HepG2 (cell line): Measurements from ENCODE around the gene ITCH. TPM values are rescaled to one million over a fixed set of nuclear protein-coding genes. Genes with fewer than 3 reads are reported as not detected.

ENCODE experiments used
- BRCA1 ChIP-seq: sonication (generic); formaldehyde crosslinking; IDR thresholded peaks from 2 replicates; pipeline ENCODE4 v1.4.0; 2020; ENCODE audit warnings: missing genetic modification reagents
- FOXA3 ChIP-seq: IDR thresholded peaks from 2 replicates; pipeline ENCODE4 v1.6.1; 2016; ENCODE audit warnings: missing genetic modification reagents, missing compliant biosample characterization
- GATAD2A ChIP-seq: IDR thresholded peaks from 2 replicates; pipeline ENCODE4 v1.6.1; 2016
- HDAC2 ChIP-seq: sonication (generic); formaldehyde crosslinking; IDR thresholded peaks from 2 replicates; pipeline ENCODE4 v1.4.0; 2020; ENCODE audit warnings: missing genetic modification reagents
- HNRNPK ChIP-seq: fragments of 200-400 bp; formaldehyde crosslinking; IDR thresholded peaks from 2 replicates; pipeline ENCODE4 v1.6.1; 2018; ENCODE audit warnings: low read length, low read depth, moderate library complexity, mild to moderate bottlenecking; ENCODE audit not compliant: poor library complexity, severe bottlenecking
- HOXA3 ChIP-seq: sonication (generic); formaldehyde crosslinking; IDR thresholded peaks from 2 replicates; pipeline ENCODE4 v1.5.0; 2020; ENCODE audit warnings: missing genetic modification reagents
- KMT2A ChIP-seq: sonication (generic); formaldehyde crosslinking; IDR thresholded peaks from 2 replicates; pipeline ENCODE4 v1.4.0; 2020; ENCODE audit warnings: missing genetic modification reagents
- NR2F6 ChIP-seq, 2 experiments: IDR thresholded peaks; 2 replicates each; pipeline ENCODE4 v1.6.1; 2016; ENCODE audit warnings: antibody characterized with exemption in 1 of 2, mild to moderate bottlenecking in 1 of 2
- NRL ChIP-seq: sonication (generic); formaldehyde crosslinking; IDR thresholded peaks from 2 replicates; pipeline ENCODE4 v1.5.0; 2020; ENCODE audit warnings: missing genetic modification reagents, mild to moderate bottlenecking, moderate library complexity, borderline replicate concordance
- PPARG ChIP-seq: conservative IDR thresholded peaks from 2 replicates; pipeline ENCODE4 v1.6.1; 2016; ENCODE audit warnings: missing biosample characterization, missing genetic modification reagents
- RAD21 ChIP-seq: fragments of 450-650 bp; formaldehyde crosslinking; IDR thresholded peaks from 2 replicates; pipeline ENCODE4 v1.5.0; 2020; ENCODE audit warnings: mild to moderate bottlenecking
- RARA ChIP-seq: IDR thresholded peaks from 2 replicates; pipeline ENCODE4 v1.6.1; 2016; ENCODE audit warnings: missing genetic modification reagents, missing compliant biosample characterization
- REXO4 ChIP-seq: sonication (generic); formaldehyde crosslinking; IDR thresholded peaks from 2 replicates; pipeline ENCODE4 v1.8.0; 2022; ENCODE audit warnings: missing genetic modification reagents, mild to moderate bottlenecking, borderline replicate concordance
- SAFB2 ChIP-seq: sonication (generic); formaldehyde crosslinking; IDR thresholded peaks from 2 replicates; pipeline ENCODE4 v1.5.1; 2020; ENCODE audit warnings: missing genetic modification reagents, low read depth, mild to moderate bottlenecking, borderline replicate concordance
- SALL1 ChIP-seq: sonication (generic); formaldehyde crosslinking; IDR thresholded peaks from 2 replicates; pipeline ENCODE4 v1.8.0; 2022; ENCODE audit warnings: mild to moderate bottlenecking, missing genetic modification reagents
- SMAD3 ChIP-seq: sonication (generic); formaldehyde crosslinking; IDR thresholded peaks from 2 replicates; pipeline ENCODE4 v1.4.0; 2020; ENCODE audit warnings: missing genetic modification reagents
- STAG1 ChIP-seq: sonication (generic); formaldehyde crosslinking; IDR thresholded peaks from 2 replicates; pipeline ENCODE4 v1.4.0; 2020; ENCODE audit warnings: missing genetic modification reagents
- STAT5B ChIP-seq: sonication (generic); formaldehyde crosslinking; IDR thresholded peaks from 2 replicates; pipeline ENCODE4 v1.4.0; 2020; ENCODE audit warnings: missing genetic modification reagents
- TRAFD1 ChIP-seq: sonication (generic); formaldehyde crosslinking; IDR thresholded peaks from 2 replicates; pipeline ENCODE4 v1.5.1; 2020; ENCODE audit warnings: missing genetic modification reagents, mild to moderate bottlenecking, borderline replicate concordance
- ZNF263 ChIP-seq: sonication (generic); formaldehyde crosslinking; IDR thresholded peaks from 2 replicates; pipeline ENCODE4 v1.4.0; 2020; ENCODE audit warnings: missing genetic modification reagents
- ZNF331 ChIP-seq: sonication (generic); formaldehyde crosslinking; IDR thresholded peaks from 2 replicates; pipeline ENCODE4 v1.4.0; 2020; ENCODE audit warnings: missing genetic modification reagents
- ZNF644 ChIP-seq: IDR thresholded peaks from 2 replicates; pipeline ENCODE4 v1.6.1; 2016; ENCODE audit warnings: low read depth
- ZNF687 ChIP-seq: sonication (generic); formaldehyde crosslinking; IDR thresholded peaks from 2 replicates; pipeline ENCODE4 v1.5.1; 2020; ENCODE audit warnings: mild to moderate bottlenecking, missing genetic modification reagents, moderate library complexity
- ZSCAN31 ChIP-seq: sonication (generic); formaldehyde crosslinking; IDR thresholded peaks from 2 replicates; pipeline ENCODE4 v1.5.0; 2020; ENCODE audit warnings: low read depth, mild to moderate bottlenecking, missing genetic modification reagents
- polyA plus RNA-seq, 8 experiments: library from polyadenylated mRNA; depleted of rRNA in 3 of 8; stranded (reverse) in 7 of 8; unstranded in 1 of 8; fragments of >200 nt; fragmentation: Illumina TruSeq in 4 of 8; extraction: Trizol in 4 of 8; gene quantifications; 2 replicates each; pipeline versions ENCODE4 v1.2.1 to v1.2.3, GENCODE V29; 2011 to 2016; ENCODE audit warnings: low read depth in 4 of 8, missing spikeins in 1 of 8, mixed read lengths in 1 of 8; ENCODE audit not compliant: insufficient read depth in 1 of 8
- total RNA-seq, 5 experiments: library from RNA; depleted of rRNA; stranded (reverse); fragments of >200 nt; fragmentation: Illumina TruSeq; extraction: Trizol; gene quantifications; 2 replicates each; pipeline ENCODE4 v1.2.3, GENCODE V29; 2016; ENCODE audit warnings: low read depth in 1 of 5

Gene ITCH
- total and polyA plus RNA-seq, 2 of the 13 experiments (the other 11 are each of a cell fraction or from before 2014, with no cell fraction given), result 20.5 to 112 TPM

- peak; percentile 32; the same call in 1 of the 2 replicates for TF ChIP-seq ZNF263 (CRISPR knock-in tag)
- peak; percentile 47; the same call in 1 of the 2 replicates for TF ChIP-seq KMT2A (CRISPR knock-in tag)
- 0 out of 2 replicates have a peak, but pooled peaks have one; percentile 34 for TF ChIP-seq ZNF331 (CRISPR knock-in tag)
- TF ChIP-seq SMAD3 (CRISPR knock-in tag), result 0 out of 2 replicates have a peak, but pooled peaks have one; percentile 57
- peak; percentile 97 for TF ChIP-seq STAG1 (CRISPR knock-in tag)
- 0 out of 2 replicates have a peak, but pooled peaks have one; percentile 6 for TF ChIP-seq RARA (CRISPR knock-in tag)
- no peak for TF ChIP-seq NR2F6 (IDR thresholded peaks at IDR 0.05)
- 0 out of 2 replicates have a peak, but pooled peaks have one; percentile 38 for TF ChIP-seq NR2F6 (CRISPR knock-in tag; IDR thresholded peaks at IDR 0.05)
- TF ChIP-seq GATAD2A (CRISPR knock-in tag), result peak; percentile 50; the same call in 1 of the 2 replicates
- TF ChIP-seq HDAC2 (CRISPR knock-in tag), result 0 out of 2 replicates have a peak, but pooled peaks have one; percentile 23
- no peak for TF ChIP-seq HNRNPK
- TF ChIP-seq BRCA1 (CRISPR knock-in tag), result 0 out of 2 replicates have a peak, but pooled peaks have one; percentile 20
- peak; percentile 57 for TF ChIP-seq ZNF687
- 0 out of 2 replicates have a peak, but pooled peaks have one; percentile 64 for TF ChIP-seq TRAFD1
- TF ChIP-seq ZNF644 (CRISPR knock-in tag), result no peak
- peak; percentile 76 for TF ChIP-seq SALL1 (CRISPR knock-in tag)
- TF ChIP-seq FOXA3 (CRISPR knock-in tag), result 0 out of 2 replicates have a peak, but pooled peaks have one; percentile 39
- TF ChIP-seq RAD21 (CRISPR knock-in tag), result peak; percentile 85
- 0 out of 2 replicates have a peak, but pooled peaks have one; percentile 36 for TF ChIP-seq ZSCAN31 (CRISPR knock-in tag)
- TF ChIP-seq SAFB2, result no peak
- 0 out of 2 replicates have a peak, but pooled peaks have one; percentile 22 for TF ChIP-seq PPARG (CRISPR knock-in tag)
- TF ChIP-seq REXO4, result no peak
- TF ChIP-seq STAT5B (CRISPR knock-in tag), result no peak
- TF ChIP-seq HOXA3 (CRISPR knock-in tag), result peak; percentile 46; the same call in 1 of the 2 replicates
- no peak for TF ChIP-seq NRL (CRISPR knock-in tag)
These were observed 110.3 kb downstream of the ITCH start (continued) for GRCh38 chr20:34473262-34473883.
